ENCODE measurements around the gene FAM210A. TPM values are rescaled to one million over a fixed set of nuclear protein-coding genes. Genes with fewer than 3 reads are reported as not detected.

The FAM210A gene
- total and polyA plus RNA-seq, 2 experiments from 2014 or later, result 17.2 to 17.9 TPM

DNA sequence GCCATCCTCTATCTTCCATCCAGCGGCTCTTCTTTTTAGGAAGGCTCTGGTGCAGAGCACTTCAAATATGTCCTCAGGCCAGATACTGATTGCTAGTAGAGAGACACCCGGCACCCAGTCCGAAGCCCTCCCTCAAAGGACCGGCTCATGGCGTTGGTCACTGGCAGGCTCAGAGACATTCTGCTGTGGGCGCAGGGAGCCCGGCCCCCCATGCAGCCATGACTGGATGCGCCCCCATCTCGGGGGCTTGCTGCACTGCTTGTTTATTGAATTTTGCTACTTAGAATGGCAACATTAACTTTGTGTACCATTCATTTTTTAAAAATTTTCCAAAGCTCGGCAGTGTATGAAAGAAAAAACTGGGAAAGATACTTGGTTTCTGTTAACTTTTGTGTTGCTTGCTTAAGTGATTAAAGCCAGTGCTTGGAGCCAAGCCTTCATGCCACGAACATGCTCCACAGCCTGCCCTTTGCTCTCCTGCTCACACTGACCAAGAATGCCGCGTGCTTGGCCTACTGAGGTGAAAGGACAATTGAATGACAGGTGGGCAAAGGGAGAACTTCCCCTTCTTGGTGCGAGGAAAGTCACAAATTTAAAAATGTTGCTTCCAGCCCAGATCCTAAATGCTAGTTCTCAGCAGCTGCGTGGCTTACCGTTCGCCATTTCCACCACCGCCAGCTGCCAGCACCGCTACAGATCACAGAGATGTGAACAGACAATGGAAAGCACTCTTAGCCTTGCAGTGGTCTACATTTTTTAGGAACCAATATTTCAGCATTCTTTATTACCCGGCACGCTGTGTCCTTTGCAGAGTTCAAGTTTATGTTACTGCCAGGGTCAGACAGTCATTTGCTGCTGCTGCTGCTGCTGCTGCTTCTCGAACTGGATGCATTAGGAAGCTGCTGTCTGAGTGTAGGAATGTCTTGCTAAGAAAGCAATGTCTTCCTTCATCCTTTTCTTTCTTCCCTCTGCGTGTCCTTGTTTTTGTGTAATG, 76.7 kb downstream of the FAM210A start (continued):
- no peak for TF ChIP-seq ZNF462 (CRISPR knock-in tag; IDR thresholded peaks at IDR 0.05)
- no peak for TF ChIP-seq CREB1 (CRISPR knock-in tag; IDR thresholded peaks at IDR 0.05; ENCODE audit: low read depth)
- no peak for TF ChIP-seq EZH2 (IDR thresholded peaks at IDR 0.05; ENCODE audit: low read depth, unreplicated experiment)
- TF ChIP-seq, protein P1, sequence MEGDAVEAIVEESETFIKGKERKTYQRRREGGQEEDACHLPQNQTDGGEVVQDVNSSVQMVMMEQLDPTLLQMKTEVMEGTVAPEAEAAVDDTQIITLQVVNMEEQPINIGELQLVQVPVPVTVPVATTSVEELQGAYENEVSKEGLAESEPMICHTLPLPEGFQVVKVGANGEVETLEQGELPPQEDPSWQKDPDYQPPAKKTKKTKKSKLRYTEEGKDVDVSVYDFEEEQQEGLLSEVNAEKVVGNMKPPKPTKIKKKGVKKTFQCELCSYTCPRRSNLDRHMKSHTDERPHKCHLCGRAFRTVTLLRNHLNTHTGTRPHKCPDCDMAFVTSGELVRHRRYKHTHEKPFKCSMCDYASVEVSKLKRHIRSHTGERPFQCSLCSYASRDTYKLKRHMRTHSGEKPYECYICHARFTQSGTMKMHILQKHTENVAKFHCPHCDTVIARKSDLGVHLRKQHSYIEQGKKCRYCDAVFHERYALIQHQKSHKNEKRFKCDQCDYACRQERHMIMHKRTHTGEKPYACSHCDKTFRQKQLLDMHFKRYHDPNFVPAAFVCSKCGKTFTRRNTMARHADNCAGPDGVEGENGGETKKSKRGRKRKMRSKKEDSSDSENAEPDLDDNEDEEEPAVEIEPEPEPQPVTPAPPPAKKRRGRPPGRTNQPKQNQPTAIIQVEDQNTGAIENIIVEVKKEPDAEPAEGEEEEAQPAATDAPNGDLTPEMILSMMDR (conservative IDR thresholded peaks at IDR 0.05; ENCODE audit: low read depth in 2 of 2), result no peak

- DNase-seq (ENCODE audit: low spot score), result no peak
- H4K20me1 ChIP-seq (replicated peaks; ENCODE audit: insufficient read depth), result no peaks in the 10 kb centered on the region
- H3K79me2 ChIP-seq (replicated peaks; ENCODE audit: insufficient read depth), result no peaks in the 10 kb centered on the region
- no peaks in the 10 kb centered on the region for H3K9me3 Mint-ChIP-seq
- H3K4me3 Mint-ChIP-seq, result no peak overlapping the region
- no peaks in the 10 kb centered on the region for H3F3A ChIP-seq (replicated peaks; ENCODE audit: low read depth)
- no peak overlapping the region for H2AFZ ChIP-seq
- H3K9me2 ChIP-seq (ENCODE audit: insufficient read depth), result no peaks in the 10 kb centered on the region
- H3K27me3 ChIP-seq (ENCODE audit: insufficient read depth), result peaks cover under 1% of the 10 kb centered on the region; the same call in 1 of the 2 replicates
- H3K4me2 ChIP-seq, result no peak overlapping the region
- H3K36me3 Mint-ChIP-seq (ENCODE audit: low read depth), result no peaks in the 10 kb centered on the region
- H3K27ac Mint-ChIP-seq, result no peak overlapping the region
- peaks cover 2% of the 10 kb centered on the region for H3K27me3 Mint-ChIP-seq (ENCODE audit: insufficient read depth, low read depth, poor library complexity)
- ATAC-seq, result no peak
- no peaks in the 10 kb centered on the region for H3K4me1 ChIP-seq (ENCODE audit: insufficient read depth)
- no peak overlapping the region for H3K4me3 ChIP-seq
- no peaks in the 10 kb centered on the region for H3K36me3 ChIP-seq (ENCODE audit: insufficient read depth)
- no peak overlapping the region for H3K27ac ChIP-seq (ENCODE audit: low read depth)
- H3K4me1 Mint-ChIP-seq, result peaks cover 5% of the 10 kb centered on the region; the same call in 1 of the 3 replicates
- no peak for TF ChIP-seq CREB1 (CRISPR knock-in tag; IDR thresholded peaks at IDR 0.05; ENCODE audit: low read depth)
- no peak for TF ChIP-seq ZNF462 (CRISPR knock-in tag; IDR thresholded peaks at IDR 0.05)
Observed at GRCh38 chr18:13647761-13648160, 78.6 kb downstream of the FAM210A start.

All from GM23338 (cell line).